Sciatic nerve (tissue), 2 donors: ENCODE measurements around the gene PAK4. TPM values are rescaled to one million over a fixed set of nuclear protein-coding genes. Genes with fewer than 3 reads are reported as not detected.

Experiments
- ATAC-seq: fragments of 200-7000 bp; cut with Tn5 transposase; one replicate; pipeline ENCODE4 v1.9.1; 2020; ENCODE audit warnings: mild to moderate bottlenecking, moderate library complexity
- DNase-seq: peaks from one replicate; pipeline ENCODE4 v3.0.0-alpha.2; 2020; ENCODE audit warnings: low spot score
- intact Hi-C: fragments of 100-400 bp; cut with DNase I; formaldehyde crosslinking; loops from one replicate; pipeline ENCODE4 v1.14.2; 2022
- total RNA-seq: library from RNA; stranded (reverse); fragmentation: NEBNext Ultra II Directional; extraction: Animal tissue kit (Norgen Biotek cat#: 25700); gene quantifications from one replicate; pipeline ENCODE4 v1.2.1, GENCODE V29; 2021
- donor health status: DM: no; HTN: no; CAD: no.
- donor health status: DM: no; HTN: no; CAD: no.

PAK4 gene
- total RNA-seq, 1 donor from 2014 or later = 43.5 TPM

- DNase-seq (no peak), ATAC-seq (no peak)
- intact Hi-C loops = no loop called here
Measured at GRCh38 chr19:39190768-39191167, 65.2 kb downstream of the PAK4 start.

GRCh38 chr19:39192846-39193245 is 67.3 kb downstream of the PAK4 start:
- intact Hi-C loops = no loop called here
- no peak for ATAC-seq

GRCh38 chr19:39193803-39194202 is 68.2 kb downstream of the PAK4 start:
- DNase-seq (no peak), ATAC-seq (peak; percentile 62)
- intact Hi-C loops = no loop called here

More at GRCh38 chr19:39192846-39193245, 67.3 kb downstream of the PAK4 start:
- DNase-seq = no peak

- ATAC-seq (no peak), DNase-seq (no peak)
- intact Hi-C loops = no loop called here
Measured at GRCh38 chr19:39194832-39195542, 69.4 kb downstream of the PAK4 start.

- intact Hi-C loops = no loop called here
- peak; percentile 25 for ATAC-seq
- DNase-seq = no peak
Measured at GRCh38 chr19:39195755-39196154, 70.2 kb downstream of the PAK4 start.

- no peak for DNase-seq
- ATAC-seq = no peak
- intact Hi-C loops = no loop called here
Measured at GRCh38 chr19:39196320-39196719, 70.7 kb downstream of the PAK4 start.

GRCh38 chr19:39196860-39197562 is 71.4 kb downstream of the PAK4 start, which contains the start of gene NCCRP1:
NCCRP1 (plus strand) TSS chr19:39196964; CDS start chr19:39196983, 19 bp downstream.
- no peak for ATAC-seq
- intact Hi-C loops = no loop called here

GRCh38 chr19:39197808-39198207 is 72.2 kb downstream of the PAK4 start:
- intact Hi-C loops = no loop called here
- DNase-seq = no peak
- ATAC-seq = no peak

More at GRCh38 chr19:39196860-39197562, 71.4 kb downstream of the PAK4 start, which contains the start of gene NCCRP1:
- no peak for DNase-seq

GRCh38 chr19:39199025-39199424 is 73.4 kb downstream of the PAK4 start:
- ATAC-seq = peak; percentile 60
- DNase-seq = no peak
- intact Hi-C loops = no loop called here

GRCh38 chr19:39200066-39200802 is 74.6 kb downstream of the PAK4 start:
- no peak for DNase-seq
- no peak for ATAC-seq
- intact Hi-C loops = no loop called here

GRCh38 chr19:39200803-39201115 is 75.2 kb downstream of the PAK4 start:
- no peak for ATAC-seq
- intact Hi-C loops = no loop called here
- DNase-seq = no peak

GRCh38 chr19:39202998-39203355 is 77.4 kb downstream of the PAK4 start:
- intact Hi-C loops = no loop called here
- ATAC-seq = no peak
- no peak for DNase-seq

GRCh38 chr19:39203372-39204341 is 78.1 kb downstream of the PAK4 start, which contains the start of gene SYCN:
SYCN (minus strand) TSS chr19:39204263; CDS start chr19:39204254, 9 bp downstream.
- intact Hi-C loops = no loop called here
- ATAC-seq = no peak

GRCh38 chr19:39205449-39205764 is 79.8 kb downstream of the PAK4 start:
- no peak for ATAC-seq
- intact Hi-C loops = no loop called here

More at GRCh38 chr19:39203372-39204341, 78.1 kb downstream of the PAK4 start, which contains the start of gene SYCN:
- DNase-seq = no peak

GRCh38 chr19:39206122-39206521 is 80.5 kb downstream of the PAK4 start:
- no peak for ATAC-seq
- intact Hi-C loops = no loop called here
- no peak for DNase-seq

More at GRCh38 chr19:39205449-39205764, 79.8 kb downstream of the PAK4 start:
- no peak for DNase-seq

- ATAC-seq (no peak), DNase-seq (no peak)
- intact Hi-C loops = no loop called here
Measured at GRCh38 chr19:39207293-39207836, 81.8 kb downstream of the PAK4 start.

GRCh38 chr19:39208175-39208795 is 82.7 kb downstream of the PAK4 start:
- DNase-seq (no peak), ATAC-seq (no peak)
- intact Hi-C loops = no loop called here

- DNase-seq = no peak
- ATAC-seq = no peak
- intact Hi-C loops = no loop called here
Measured at GRCh38 chr19:39209196-39209595, 83.6 kb downstream of the PAK4 start.
